Mesothelial cell of epicardium (in vitro differentiated cells): ENCODE results near the gene BCAT1. TPM values are rescaled to one million over a fixed set of nuclear protein-coding genes. Genes with fewer than 3 reads are reported as not detected.
"Not testable (repeated sequence)": the region's sequence is repeated elsewhere in the genome, so short reads cannot be mapped to it uniquely, and the experiment has no call there.

Experiments used
- DNase-seq, 2 experiments: peaks; one replicate each; pipeline ENCODE4 v3.0.0; 2021; ENCODE audit warnings: low spot score in 2 of 2; ENCODE audit not compliant: unreplicated experiment in 2 of 2
- H3K27ac Mint-ChIP-seq: 2 replicates; pipeline ENCODE4 v1.8.0; 2021; ENCODE audit warnings: mixed read lengths
- H3K27me3 Mint-ChIP-seq: 2 replicates; pipeline ENCODE4 v1.8.0; 2021; ENCODE audit warnings: low read depth, mixed read lengths
- H3K36me3 Mint-ChIP-seq: 2 replicates; pipeline ENCODE4 v1.8.0; 2021; ENCODE audit warnings: mixed read lengths
- H3K4me1 Mint-ChIP-seq: 2 replicates; pipeline ENCODE4 v1.8.0; 2021; ENCODE audit warnings: mixed read lengths
- H3K4me3 Mint-ChIP-seq: 2 replicates; pipeline ENCODE4 v1.8.0; 2021; ENCODE audit warnings: mild to moderate bottlenecking, moderate library complexity, mixed read lengths
- H3K9me3 Mint-ChIP-seq: 2 replicates; pipeline ENCODE4 v1.8.0; 2021; ENCODE audit warnings: mixed read lengths
- CTCF ChIP-seq: fragments of 200-600 bp; sonication (generic); IDR thresholded peaks from one replicate; pipeline ENCODE4 v1.5.0; 2021; ENCODE audit warnings: antibody characterized with exemption; ENCODE audit not compliant: unreplicated experiment
- total RNA-seq: library from RNA; stranded (reverse); gene quantifications from 3 replicates; pipeline ENCODE4 v1.2.1, GENCODE V29; 2021

The BCAT1 gene
- total RNA-seq, 1 donor from 2014 or later, result 121 TPM

- peaks cover 37% of the 10 kb centered on the region for H3K36me3 Mint-ChIP-seq
- no peak for DNase-seq
- H3K4me1 Mint-ChIP-seq, result peaks cover 4% of the 10 kb centered on the region
- H3K9me3 Mint-ChIP-seq, result no peaks in the 10 kb centered on the region
- H3K4me3 Mint-ChIP-seq, result no peak overlapping the region
- TF ChIP-seq CTCF, result no peak
- no peak overlapping the region for H3K27ac Mint-ChIP-seq
- no peaks in the 10 kb centered on the region for H3K27me3 Mint-ChIP-seq
Observed at GRCh38 chr12:24815114-24815423, 133.8 kb downstream of the BCAT1 start.

DNA sequence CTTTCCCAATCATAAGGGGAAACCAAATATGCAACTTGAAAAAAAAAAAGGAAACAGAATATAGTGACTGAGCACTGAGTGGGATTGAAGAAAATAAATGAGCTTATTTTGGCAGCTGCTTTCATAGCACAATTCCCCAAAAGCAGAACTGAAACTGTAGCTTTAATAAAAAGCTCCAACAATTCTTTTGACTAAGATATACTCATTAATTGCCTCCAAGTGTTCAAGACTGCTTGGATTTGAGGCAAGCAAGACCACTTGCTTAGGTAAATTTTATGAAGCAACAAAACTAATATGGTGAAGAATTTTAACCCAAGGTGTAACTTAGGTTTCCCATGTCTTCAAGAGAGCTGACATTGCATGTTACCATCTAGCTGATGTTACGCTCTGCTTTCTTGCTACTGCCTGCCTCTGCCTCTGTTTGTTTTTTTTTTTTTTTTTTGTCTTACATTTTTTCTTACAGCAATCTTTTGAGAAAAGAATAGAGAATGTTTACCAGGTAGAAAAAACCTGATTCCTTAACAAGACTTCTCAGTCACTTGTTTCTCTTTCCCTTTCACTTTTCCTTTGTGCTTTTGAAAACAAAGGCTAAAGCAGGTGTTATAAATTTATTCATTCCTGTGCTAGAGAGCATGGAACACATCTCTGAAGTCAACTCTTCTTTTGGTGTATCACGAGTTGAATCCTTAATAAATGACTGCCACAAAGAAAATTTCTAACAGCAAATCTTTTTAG lies 134.4 kb downstream of the BCAT1 start:
- no peak for DNase-seq
- Mint-ChIP-seq H3K4me1 (peaks cover 4% of the 10 kb centered on the region), H3K27me3 (no peaks in the 10 kb centered on the region), H3K36me3 (peaks cover 32% of the 10 kb centered on the region), H3K27ac (no peak overlapping the region), H3K4me3 (no peak overlapping the region), H3K9me3 (peaks cover under 1% of the 10 kb centered on the region)
- TF ChIP-seq CTCF, result no peak

GRCh38 chr12:24810378-24810777 lies 138.5 kb downstream of the BCAT1 start:
- Mint-ChIP-seq H3K4me1 (peaks cover 4% of the 10 kb centered on the region), H3K9me3 (peaks cover 9% of the 10 kb centered on the region), H3K36me3 (peaks cover 17% of the 10 kb centered on the region), H3K27ac (no peak overlapping the region), H3K27me3 (no peaks in the 10 kb centered on the region), H3K4me3 (no peak overlapping the region)
- no peak for TF ChIP-seq CTCF
- DNase-seq, result no peak

- H3K27ac Mint-ChIP-seq, H3K27me3 Mint-ChIP-seq, H3K4me3 Mint-ChIP-seq, H3K4me1 Mint-ChIP-seq, DNase-seq: not testable (repeated sequence)
- Mint-ChIP-seq H3K9me3 (peaks cover 17% of the 10 kb centered on the region), H3K36me3 (peaks cover 12% of the 10 kb centered on the region)
Observed at GRCh38 chr12:24809306-24809705, 139.6 kb downstream of the BCAT1 start.

DNA sequence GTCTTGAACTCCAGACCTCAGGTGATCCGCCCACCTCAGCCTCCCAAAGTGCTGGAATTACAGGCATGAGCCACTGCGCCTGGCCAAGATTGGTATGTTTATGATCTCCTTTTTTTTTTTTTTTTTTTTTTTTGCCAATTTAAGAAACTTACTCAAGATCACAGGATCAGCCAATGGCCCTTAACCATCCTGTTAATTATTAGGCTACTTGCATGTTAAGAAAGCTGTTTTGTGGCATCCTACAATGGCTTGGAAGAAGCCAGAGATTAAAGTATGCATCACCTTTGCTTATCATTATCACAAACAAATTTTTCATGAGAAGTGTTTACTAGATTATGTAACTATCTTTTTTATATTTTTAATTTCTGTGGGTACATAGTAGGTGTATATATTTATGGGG lies 140.2 kb downstream of the BCAT1 start:
- DNase-seq, result no peak
- peaks cover 4% of the 10 kb centered on the region for H3K4me1 Mint-ChIP-seq
- no peak overlapping the region for H3K27ac Mint-ChIP-seq
- no peak overlapping the region for H3K4me3 Mint-ChIP-seq
- TF ChIP-seq CTCF, result no peak
- H3K9me3 Mint-ChIP-seq, result peaks cover 17% of the 10 kb centered on the region
- H3K27me3 Mint-ChIP-seq, result no peaks in the 10 kb centered on the region
- peaks cover 12% of the 10 kb centered on the region for H3K36me3 Mint-ChIP-seq

GRCh38 chr12:24806386-24806785 lies 142.5 kb downstream of the BCAT1 start:
- no peaks in the 10 kb centered on the region for H3K27me3 Mint-ChIP-seq
- no peak for TF ChIP-seq CTCF
- H3K9me3 Mint-ChIP-seq, result peaks cover 28% of the 10 kb centered on the region
- no peak overlapping the region for H3K27ac Mint-ChIP-seq
- no peak overlapping the region for H3K4me3 Mint-ChIP-seq
- peaks cover 4% of the 10 kb centered on the region for H3K36me3 Mint-ChIP-seq
- H3K4me1 Mint-ChIP-seq, result peaks cover 4% of the 10 kb centered on the region
- DNase-seq, result no peak
